Measurements from ENCODE around the gene GJA10. TPM values are rescaled to one million over a fixed set of nuclear protein-coding genes. Genes with fewer than 3 reads are reported as not detected.

GJA10 gene
- total RNA-seq, 2 donors from 2014 or later = not detected

DNA sequence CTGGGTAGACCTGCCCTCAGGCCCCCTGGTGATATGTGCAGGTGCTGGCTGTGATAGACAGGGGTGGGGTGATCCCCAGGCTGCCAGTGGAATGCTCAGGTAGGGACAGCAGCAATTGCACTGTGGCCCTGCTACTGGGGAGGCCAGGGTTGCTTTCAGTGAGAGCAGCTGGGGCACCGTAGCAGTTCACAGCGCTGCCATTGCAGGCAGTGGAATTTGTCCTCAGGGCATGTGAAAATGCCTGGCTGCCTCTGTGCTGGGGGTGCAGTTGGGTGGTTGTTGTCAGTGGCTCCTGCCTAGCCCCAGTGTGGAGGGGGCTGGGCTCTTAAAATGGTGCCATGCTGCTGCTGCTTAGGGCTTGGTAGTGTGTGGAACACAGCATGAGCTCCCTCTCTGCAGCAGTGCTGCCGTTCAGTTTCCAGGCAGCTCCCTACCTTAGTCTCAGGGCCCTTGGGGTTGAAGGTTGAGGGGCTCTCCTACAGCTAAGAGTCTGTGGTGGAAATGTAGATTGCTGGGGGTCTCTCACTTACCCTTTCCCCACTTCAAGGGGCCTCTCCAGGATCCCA lies 23.6 kb downstream of the GJA10 start:
- TF ChIP-seq, protein P1, sequence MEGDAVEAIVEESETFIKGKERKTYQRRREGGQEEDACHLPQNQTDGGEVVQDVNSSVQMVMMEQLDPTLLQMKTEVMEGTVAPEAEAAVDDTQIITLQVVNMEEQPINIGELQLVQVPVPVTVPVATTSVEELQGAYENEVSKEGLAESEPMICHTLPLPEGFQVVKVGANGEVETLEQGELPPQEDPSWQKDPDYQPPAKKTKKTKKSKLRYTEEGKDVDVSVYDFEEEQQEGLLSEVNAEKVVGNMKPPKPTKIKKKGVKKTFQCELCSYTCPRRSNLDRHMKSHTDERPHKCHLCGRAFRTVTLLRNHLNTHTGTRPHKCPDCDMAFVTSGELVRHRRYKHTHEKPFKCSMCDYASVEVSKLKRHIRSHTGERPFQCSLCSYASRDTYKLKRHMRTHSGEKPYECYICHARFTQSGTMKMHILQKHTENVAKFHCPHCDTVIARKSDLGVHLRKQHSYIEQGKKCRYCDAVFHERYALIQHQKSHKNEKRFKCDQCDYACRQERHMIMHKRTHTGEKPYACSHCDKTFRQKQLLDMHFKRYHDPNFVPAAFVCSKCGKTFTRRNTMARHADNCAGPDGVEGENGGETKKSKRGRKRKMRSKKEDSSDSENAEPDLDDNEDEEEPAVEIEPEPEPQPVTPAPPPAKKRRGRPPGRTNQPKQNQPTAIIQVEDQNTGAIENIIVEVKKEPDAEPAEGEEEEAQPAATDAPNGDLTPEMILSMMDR (IDR thresholded peaks at IDR 0.05) = no peak
- DNase-seq (no peak), ATAC-seq (no peak)
- H3K27me3 ChIP-seq = no peaks in the 10 kb centered on the region
- no peak overlapping the region for H3K27ac ChIP-seq
- no peaks in the 10 kb centered on the region for H3K36me3 ChIP-seq (replicated peaks in 1 of 2; ENCODE audit: insufficient read depth in 1 of 2, low read depth in 2 of 2)
- H3K9me3 ChIP-seq = peaks cover 0 to 4% (median 0%) of the 10 kb centered on the region in 3 donors
- intact Hi-C loops (cut with DNase I) = no loop called here
- 40 to 67% methylated on average over 1 to 3 of the region's 3 CpGs for WGBS, 2 donors
- no peak overlapping the region for H3K4me3 ChIP-seq
- no peaks in the 10 kb centered on the region for H3K4me1 ChIP-seq

DNA sequence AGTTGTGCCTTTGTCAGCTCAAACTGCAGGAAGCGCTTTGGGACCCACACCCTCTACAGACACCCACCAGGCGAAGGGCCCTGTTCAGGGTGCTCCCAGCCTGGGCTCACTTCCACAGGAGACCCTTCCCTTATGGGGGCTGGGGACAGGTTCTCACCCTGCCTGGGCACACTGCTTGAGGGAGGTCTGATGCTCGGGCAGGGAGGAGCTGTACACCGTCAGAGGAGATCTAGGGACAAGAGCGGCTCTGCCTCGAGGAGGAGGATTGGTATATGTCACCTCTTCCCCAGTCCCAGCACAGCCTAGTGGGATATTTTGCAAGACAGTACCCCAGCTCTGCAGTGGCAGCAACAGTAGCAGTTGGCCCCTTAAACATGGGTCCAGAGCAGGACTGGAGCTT lies 26.9 kb downstream of the GJA10 start:
- intact Hi-C loops (cut with DNase I) = no loop called here
- 57 to 71% methylated on average over 6 of the region's 6 CpGs for WGBS, 2 donors
- DNase-seq = no peak
- ATAC-seq = no peak
- no peaks in the 10 kb centered on the region for H3K27me3 ChIP-seq
- H3K36me3 ChIP-seq (replicated peaks in 1 of 2; ENCODE audit: insufficient read depth in 1 of 2, low read depth in 2 of 2) = no peaks in the 10 kb centered on the region
- no peak for TF ChIP-seq POLR2A (IDR thresholded peaks at IDR 0.05)
- TF ChIP-seq, protein P1 (IDR thresholded peaks at IDR 0.05) = no peak
- no peaks in the 10 kb centered on the region for H3K4me1 ChIP-seq
- no peak overlapping the region for H3K27ac ChIP-seq
- no peak overlapping the region for H3K4me3 ChIP-seq
- H3K9me3 ChIP-seq = peaks cover 0 to under 1% (median 0%) of the 10 kb centered on the region in 3 donors

DNA sequence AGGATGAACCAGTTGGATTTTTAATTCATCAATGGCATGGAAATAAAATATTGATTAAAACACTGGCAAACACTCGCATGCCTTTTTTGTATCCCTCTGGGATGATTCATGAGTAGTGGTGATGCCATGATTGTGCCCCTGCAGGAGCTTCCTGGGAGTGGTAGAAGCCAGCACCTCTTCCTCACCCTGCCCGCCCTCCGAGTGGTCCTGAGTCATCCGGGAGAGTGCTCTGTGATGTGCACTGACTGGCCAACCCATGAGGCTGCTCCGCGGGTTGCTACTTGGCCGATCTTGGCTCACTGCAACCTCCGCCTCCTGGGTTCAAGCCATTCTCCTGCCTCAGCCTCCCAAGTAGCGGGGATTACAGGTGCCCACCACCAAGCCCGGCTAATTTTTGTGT lies 27.4 kb downstream of the GJA10 start:
- no peaks in the 10 kb centered on the region for H3K9me3 ChIP-seq
- no peak for ATAC-seq
- H3K27ac ChIP-seq = no peak overlapping the region
- TF ChIP-seq, protein P1 (IDR thresholded peaks at IDR 0.05) = no peak
- no peak for TF ChIP-seq POLR2A (IDR thresholded peaks at IDR 0.05)
- no peaks in the 10 kb centered on the region for H3K27me3 ChIP-seq
- no peak overlapping the region for H3K4me3 ChIP-seq
- no peak for DNase-seq
- intact Hi-C loops (cut with DNase I) = no loop called here
- WGBS, 2 donors = 80 to 84% methylated on average over 2 to 10 of the region's 10 CpGs
- H3K4me1 ChIP-seq = no peaks in the 10 kb centered on the region
- H3K36me3 ChIP-seq (replicated peaks in 1 of 2; ENCODE audit: insufficient read depth in 1 of 2, low read depth in 2 of 2) = no peaks in the 10 kb centered on the region

DNA sequence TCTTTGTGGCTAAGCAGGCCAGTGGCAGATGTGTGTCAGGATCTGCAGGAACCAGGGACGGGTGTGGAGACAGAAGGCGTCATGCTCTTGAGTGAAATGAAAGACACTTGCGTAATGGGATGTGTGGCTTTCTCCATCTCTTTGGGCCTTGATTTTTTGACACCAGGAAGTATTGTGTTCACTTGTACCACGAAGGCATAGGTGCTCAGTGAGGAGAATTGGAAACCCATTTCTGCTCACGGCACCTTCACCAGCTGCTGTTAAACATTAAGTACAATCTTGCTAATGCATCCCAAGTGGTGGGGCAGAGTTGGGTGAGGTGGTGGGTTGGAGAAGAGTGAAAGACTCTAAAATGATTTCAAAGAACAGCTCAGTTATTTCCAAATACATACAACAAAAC lies 30.0 kb downstream of the GJA10 start:
- no peak for ATAC-seq
- 55 to 57% methylated on average over 5 of the region's 5 CpGs for WGBS, 2 donors
- TF ChIP-seq, protein P1 (IDR thresholded peaks at IDR 0.05) = no peak
- Histone ChIP-seq H3K27ac (no peak overlapping the region), H3K9me3 (no peaks in the 10 kb centered on the region), H3K4me3 (no peak overlapping the region), H3K4me1 (no peaks in the 10 kb centered on the region), H3K27me3 (no peaks in the 10 kb centered on the region), H3K36me3 (replicated peaks in 1 of 2; ENCODE audit: insufficient read depth in 1 of 2, low read depth in 2 of 2) (no peaks in the 10 kb centered on the region)
- intact Hi-C loops (cut with DNase I) = no loop called here
- DNase-seq = no peak

DNA sequence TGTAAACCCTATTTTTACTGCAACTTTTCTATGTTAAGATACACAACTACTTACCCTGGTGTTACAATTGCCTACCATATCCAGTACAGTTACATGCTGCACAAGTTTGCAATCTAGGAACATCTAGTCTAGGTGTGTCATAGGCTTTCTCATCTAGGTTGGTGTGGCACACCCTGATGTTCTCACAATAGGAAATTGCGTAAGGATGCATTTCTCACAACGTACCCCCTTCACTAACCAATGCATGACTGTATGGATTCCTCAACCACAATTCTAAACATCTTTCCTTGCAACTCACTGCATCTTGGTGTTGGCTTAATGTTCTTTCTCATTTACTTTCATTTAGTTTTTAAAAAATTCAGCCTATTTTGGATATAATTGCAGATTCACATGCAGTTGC lies 31.6 kb downstream of the GJA10 start:
- H3K27me3 ChIP-seq = no peaks in the 10 kb centered on the region
- no peak for DNase-seq
- H3K36me3 ChIP-seq (replicated peaks in 1 of 2; ENCODE audit: insufficient read depth in 1 of 2, low read depth in 2 of 2) = no peaks in the 10 kb centered on the region
- intact Hi-C loops (cut with DNase I) = no loop called here
- H3K9me3 ChIP-seq = no peaks in the 10 kb centered on the region
- H3K4me1 ChIP-seq = no peaks in the 10 kb centered on the region
- TF ChIP-seq, protein P1 (IDR thresholded peaks at IDR 0.05) = no peak
- TF ChIP-seq POLR2A (IDR thresholded peaks at IDR 0.05) = no peak
- no peak overlapping the region for H3K27ac ChIP-seq
- 71 to 75% methylated on average over 2 of the region's 2 CpGs for WGBS, 2 donors
- no peak overlapping the region for H3K4me3 ChIP-seq
- no peak for ATAC-seq

Measured in body of pancreas (tissue), 4 donors.